GM12875 (cell line): Measurements from ENCODE around the gene RNASE13.
"Not testable (repeated sequence)": the region's sequence is repeated elsewhere in the genome, so short reads cannot be mapped to it uniquely, and the experiment has no call there.

ENCODE experiments used
- H3K4me3 ChIP-seq: one replicate; pipeline ENCODE4 v1.5.1; 2011; ENCODE audit warnings: low read depth, low read length, control low read depth
- TF ChIP-seq, protein P1 (sequence below): IDR thresholded peaks from 2 replicates; pipeline ENCODE4 v1.5.1; 2011; ENCODE audit warnings: low read depth, mild to moderate bottlenecking, control low read depth, inconsistent platforms, low read length, moderate library complexity, borderline replicate concordance; ENCODE audit not compliant: insufficient read depth

The RNASE13 gene

DNA sequence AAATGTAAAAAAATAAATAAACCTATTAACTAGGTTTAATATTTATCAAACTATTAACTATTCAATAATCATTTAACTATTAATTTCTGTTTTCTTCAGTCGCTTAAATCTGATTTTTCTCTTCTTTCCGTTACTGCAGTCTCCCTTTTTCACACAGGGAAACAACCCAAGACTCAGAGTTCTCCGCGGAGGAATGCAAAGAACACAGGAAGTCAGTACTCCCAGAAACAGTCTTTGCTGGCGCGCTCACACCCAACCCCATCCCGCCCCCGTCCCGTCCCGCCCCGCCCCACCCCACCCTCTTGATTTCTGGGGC, 45.2 kb downstream of the RNASE13 start:
- TF ChIP-seq, protein P1, sequence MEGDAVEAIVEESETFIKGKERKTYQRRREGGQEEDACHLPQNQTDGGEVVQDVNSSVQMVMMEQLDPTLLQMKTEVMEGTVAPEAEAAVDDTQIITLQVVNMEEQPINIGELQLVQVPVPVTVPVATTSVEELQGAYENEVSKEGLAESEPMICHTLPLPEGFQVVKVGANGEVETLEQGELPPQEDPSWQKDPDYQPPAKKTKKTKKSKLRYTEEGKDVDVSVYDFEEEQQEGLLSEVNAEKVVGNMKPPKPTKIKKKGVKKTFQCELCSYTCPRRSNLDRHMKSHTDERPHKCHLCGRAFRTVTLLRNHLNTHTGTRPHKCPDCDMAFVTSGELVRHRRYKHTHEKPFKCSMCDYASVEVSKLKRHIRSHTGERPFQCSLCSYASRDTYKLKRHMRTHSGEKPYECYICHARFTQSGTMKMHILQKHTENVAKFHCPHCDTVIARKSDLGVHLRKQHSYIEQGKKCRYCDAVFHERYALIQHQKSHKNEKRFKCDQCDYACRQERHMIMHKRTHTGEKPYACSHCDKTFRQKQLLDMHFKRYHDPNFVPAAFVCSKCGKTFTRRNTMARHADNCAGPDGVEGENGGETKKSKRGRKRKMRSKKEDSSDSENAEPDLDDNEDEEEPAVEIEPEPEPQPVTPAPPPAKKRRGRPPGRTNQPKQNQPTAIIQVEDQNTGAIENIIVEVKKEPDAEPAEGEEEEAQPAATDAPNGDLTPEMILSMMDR = no peak
- H3K4me3 ChIP-seq = no peak overlapping the region

DNA sequence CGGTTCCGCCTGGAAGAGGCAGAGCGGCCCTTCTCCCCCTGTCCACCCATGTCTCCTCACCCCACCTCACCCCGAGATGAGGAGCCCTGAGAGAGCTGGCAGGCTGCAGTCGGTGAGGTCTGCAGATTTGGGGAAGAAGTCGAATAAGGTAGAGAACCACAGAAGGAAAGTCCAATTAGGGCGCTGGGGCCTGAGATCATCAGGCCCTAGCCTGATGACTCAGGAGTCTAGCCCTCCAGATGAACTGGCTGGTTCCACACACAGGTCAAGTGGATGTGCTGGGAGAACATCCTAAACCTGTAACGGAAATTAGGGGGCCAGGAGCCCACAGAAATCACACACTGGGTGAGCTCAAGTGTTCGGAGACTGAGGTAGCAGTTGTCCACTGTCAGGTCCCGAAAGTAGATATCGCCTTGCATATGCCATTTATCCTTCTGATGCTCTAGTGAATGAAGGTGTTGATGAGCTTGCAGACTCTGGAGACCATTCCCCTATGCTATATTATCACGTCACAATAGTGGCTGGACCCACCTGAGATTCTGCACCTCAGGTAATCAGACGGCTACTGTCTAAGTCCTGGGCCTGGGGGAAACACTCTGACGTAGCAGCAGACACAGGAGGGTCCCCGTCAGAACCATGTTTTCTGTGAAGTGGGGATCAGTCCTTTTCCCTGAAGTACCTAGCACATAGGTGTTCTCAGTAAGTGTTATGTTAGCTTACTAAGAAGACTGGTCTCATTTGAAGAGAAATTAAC, 45.7 kb downstream of the RNASE13 start:
- TF ChIP-seq, protein P1 = no peak

DNA sequence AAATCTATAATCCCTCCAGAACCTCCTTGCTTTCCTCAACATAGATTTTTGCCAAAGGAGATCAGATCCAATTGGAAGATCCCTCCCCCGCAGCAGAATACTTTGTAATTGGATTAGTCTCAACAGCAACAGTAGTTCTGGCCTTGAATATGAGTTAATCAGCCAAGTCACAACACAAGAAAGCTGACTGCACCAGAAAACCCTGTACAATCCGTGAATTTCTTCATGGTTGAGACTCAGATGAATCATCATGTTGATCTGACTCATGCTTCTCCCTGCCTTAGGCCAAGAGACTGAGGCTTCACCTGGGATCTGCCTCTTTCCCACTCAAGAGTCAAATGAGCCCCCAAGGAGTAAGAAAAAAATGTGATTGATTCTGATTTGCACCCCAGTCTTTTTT, 47.8 kb downstream of the RNASE13 start:
- no peak overlapping the region for H3K4me3 ChIP-seq
- TF ChIP-seq, protein P1 = no peak

More for the DNA sequence above, 45.7 kb downstream of the RNASE13 start:
- no peak overlapping the region for H3K4me3 ChIP-seq

DNA sequence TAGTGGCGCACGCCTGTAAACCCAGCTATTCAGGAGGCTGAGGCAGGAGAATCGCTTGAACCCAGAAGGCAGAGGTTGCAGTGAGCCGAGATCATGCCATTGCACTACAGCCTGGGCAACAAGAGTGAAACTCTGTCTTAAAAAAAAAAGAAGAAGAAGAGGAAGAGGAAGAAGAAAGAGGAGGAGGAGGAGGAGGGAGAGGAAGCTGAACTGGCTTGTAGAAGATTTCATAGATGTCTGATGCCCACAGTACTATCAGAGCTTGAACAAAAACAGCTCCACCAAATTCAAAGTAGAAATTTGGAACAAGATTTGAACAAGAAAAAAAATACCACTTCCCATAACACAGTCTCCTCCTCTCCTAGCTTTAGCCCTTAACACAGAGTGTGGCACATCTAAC, 49.0 kb downstream of the RNASE13 start:
- not testable (repeated sequence) for H3K4me3 ChIP-seq
